Renal pelvis (tissue), 4 donors: ENCODE data around the gene PCLO. TPM values are rescaled to one million over a fixed set of nuclear protein-coding genes. Genes with fewer than 3 reads are reported as not detected.
A peak's percentile ranks its signal among the peaks of the same experiment; 100 is the strongest.
"Not testable (repeated sequence)": the region's sequence is repeated elsewhere in the genome, so short reads cannot be mapped to it uniquely, and the experiment has no call there.

Source experiments
- DNase-seq: peaks from one replicate; pipeline ENCODE4 v3.0.0-alpha.2; 2013
- polyA plus RNA-seq, 3 donors: library from polyadenylated mRNA; unstranded; fragments of 120-200 nt; gene quantifications; one replicate each; pipeline ENCODE4 v1.2.1, GENCODE V29; 2013; ENCODE audit not compliant: insufficient read length in 3 of 3

Gene PCLO
- polyA plus RNA-seq, 3 donors: 9.7 to 11.0 (median 9.9) TPM

- DNase-seq: no peak
Observed at GRCh38 chr7:82740246-82740848, 422.3 kb downstream of the PCLO start.

GRCh38 chr7:82736633-82737032 lies 426.1 kb downstream of the PCLO start:
- no peak for DNase-seq

GRCh38 chr7:82732677-82733076 lies 430.0 kb downstream of the PCLO start:
- no peak for DNase-seq

- DNase-seq: peak; percentile 43
Observed at GRCh38 chr7:82729172-82730030, 433.3 kb downstream of the PCLO start.

GRCh38 chr7:82726038-82726800 lies 436.5 kb downstream of the PCLO start:
- DNase-seq: no peak

- no peak for DNase-seq
Observed at GRCh38 chr7:82723411-82723810, 439.3 kb downstream of the PCLO start.

- no peak for DNase-seq
Observed at GRCh38 chr7:82722946-82723345, 439.7 kb downstream of the PCLO start.

GRCh38 chr7:82715344-82715743 lies 447.3 kb downstream of the PCLO start:
- DNase-seq: no peak

- no peak for DNase-seq
Observed at GRCh38 chr7:82714883-82715282, 447.8 kb downstream of the PCLO start.

- DNase-seq: no peak
Observed at GRCh38 chr7:82713506-82713905, 449.2 kb downstream of the PCLO start.

- DNase-seq: not testable (repeated sequence)
Observed at GRCh38 chr7:82706344-82706743, 456.3 kb downstream of the PCLO start.

GRCh38 chr7:82705517-82706260 lies 457.0 kb downstream of the PCLO start:
- no peak for DNase-seq

GRCh38 chr7:82704121-82704520 lies 458.6 kb downstream of the PCLO start:
- DNase-seq: no peak
